HL-60 (cell line): ENCODE measurements around the gene EEF2K.

Experiments
- GABPA ChIP-seq: IDR thresholded peaks from 2 replicates; pipeline ENCODE4 v1.6.1; 2012; ENCODE audit warnings: low read depth
- POLR2AphosphoS5 ChIP-seq: IDR thresholded peaks from 2 replicates; pipeline ENCODE4 v1.6.1; 2012; ENCODE audit warnings: low read depth
- SPI1 ChIP-seq: IDR thresholded peaks from 2 replicates; pipeline ENCODE4 v1.6.1; 2012; ENCODE audit warnings: low read depth, mild to moderate bottlenecking, borderline replicate concordance
- TF ChIP-seq, protein P1 (sequence below): IDR thresholded peaks from one replicate; pipeline ENCODE4 v1.5.1; 2011; ENCODE audit warnings: low read length, control low read depth, inconsistent platforms; ENCODE audit not compliant: insufficient read depth

DNA sequence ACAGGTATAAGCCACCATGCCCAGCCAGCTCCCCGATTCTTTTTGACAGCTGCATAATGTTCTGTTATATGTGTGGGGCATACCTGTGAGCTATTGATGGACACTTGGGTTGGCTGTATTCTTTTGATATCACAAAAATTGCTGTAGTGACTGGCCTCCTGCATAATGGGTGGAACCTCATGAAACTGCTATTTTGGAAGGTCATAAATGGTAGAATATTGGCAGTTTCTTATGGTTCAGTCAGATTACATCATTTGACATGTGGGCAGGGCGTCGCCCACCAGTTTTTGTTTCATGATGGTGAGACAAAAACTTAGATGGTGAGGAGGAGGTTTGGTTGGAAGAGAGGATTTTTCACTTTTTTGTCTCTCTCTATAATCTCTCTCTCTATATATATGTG lies 64.4 kb downstream of the EEF2K start:
- TF ChIP-seq GABPA (no peak), POLR2AphosphoS5 (no peak), SPI1 (no peak)
- TF ChIP-seq, protein P1, sequence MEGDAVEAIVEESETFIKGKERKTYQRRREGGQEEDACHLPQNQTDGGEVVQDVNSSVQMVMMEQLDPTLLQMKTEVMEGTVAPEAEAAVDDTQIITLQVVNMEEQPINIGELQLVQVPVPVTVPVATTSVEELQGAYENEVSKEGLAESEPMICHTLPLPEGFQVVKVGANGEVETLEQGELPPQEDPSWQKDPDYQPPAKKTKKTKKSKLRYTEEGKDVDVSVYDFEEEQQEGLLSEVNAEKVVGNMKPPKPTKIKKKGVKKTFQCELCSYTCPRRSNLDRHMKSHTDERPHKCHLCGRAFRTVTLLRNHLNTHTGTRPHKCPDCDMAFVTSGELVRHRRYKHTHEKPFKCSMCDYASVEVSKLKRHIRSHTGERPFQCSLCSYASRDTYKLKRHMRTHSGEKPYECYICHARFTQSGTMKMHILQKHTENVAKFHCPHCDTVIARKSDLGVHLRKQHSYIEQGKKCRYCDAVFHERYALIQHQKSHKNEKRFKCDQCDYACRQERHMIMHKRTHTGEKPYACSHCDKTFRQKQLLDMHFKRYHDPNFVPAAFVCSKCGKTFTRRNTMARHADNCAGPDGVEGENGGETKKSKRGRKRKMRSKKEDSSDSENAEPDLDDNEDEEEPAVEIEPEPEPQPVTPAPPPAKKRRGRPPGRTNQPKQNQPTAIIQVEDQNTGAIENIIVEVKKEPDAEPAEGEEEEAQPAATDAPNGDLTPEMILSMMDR = no peak
